Measurements from ENCODE around the gene SH3PXD2A. TPM values are rescaled to one million over a fixed set of nuclear protein-coding genes. Genes with fewer than 3 reads are reported as not detected.

SH3PXD2A gene
- total RNA-seq, 1 experiment from 2014 or later: 54.9 TPM

DNA sequence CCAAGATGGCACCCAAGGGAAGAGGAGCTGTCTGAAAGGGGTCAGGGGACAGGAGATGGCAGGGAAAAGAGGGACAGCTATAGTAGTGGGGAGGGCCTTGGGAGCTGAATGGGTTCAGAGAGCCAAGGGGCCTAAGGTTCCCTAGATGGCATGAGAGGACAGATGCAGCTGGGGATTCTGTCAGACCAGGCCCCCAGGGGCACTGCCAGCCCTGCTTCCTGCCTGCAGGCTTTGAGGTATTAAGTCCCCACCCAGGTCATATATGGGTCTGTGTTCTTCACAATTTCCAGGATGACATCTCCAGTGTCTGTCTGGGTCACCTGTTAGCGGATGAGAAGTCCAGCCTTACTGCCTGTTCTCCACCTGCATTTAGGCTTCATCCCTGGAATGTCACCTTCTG lies 305.1 kb downstream of the SH3PXD2A start:
- DNase-seq (ENCODE audit: low spot score): no peak
- Histone ChIP-seq H3K36me3 (ENCODE audit: insufficient read depth, low read length, poor library complexity, severe bottlenecking) (no peaks in the 10 kb centered on the region), H3K4me1 (ENCODE audit: insufficient read depth, low read length, poor library complexity, severe bottlenecking) (peaks cover 10% of the 10 kb centered on the region), H3K9me3 (ENCODE audit: low read depth, low read length, poor library complexity, severe bottlenecking) (no peaks in the 10 kb centered on the region), H3K4me3 (ENCODE audit: low read depth, low read length, poor library complexity, severe bottlenecking) (no peak overlapping the region), H3K27ac (ENCODE audit: low read depth, low read length, poor library complexity, severe bottlenecking) (no peak overlapping the region), H3K27me3 (replicated peaks; ENCODE audit: insufficient read depth, low read depth, low read length, poor library complexity) (no peaks in the 10 kb centered on the region)
- TF ChIP-seq, protein P1, sequence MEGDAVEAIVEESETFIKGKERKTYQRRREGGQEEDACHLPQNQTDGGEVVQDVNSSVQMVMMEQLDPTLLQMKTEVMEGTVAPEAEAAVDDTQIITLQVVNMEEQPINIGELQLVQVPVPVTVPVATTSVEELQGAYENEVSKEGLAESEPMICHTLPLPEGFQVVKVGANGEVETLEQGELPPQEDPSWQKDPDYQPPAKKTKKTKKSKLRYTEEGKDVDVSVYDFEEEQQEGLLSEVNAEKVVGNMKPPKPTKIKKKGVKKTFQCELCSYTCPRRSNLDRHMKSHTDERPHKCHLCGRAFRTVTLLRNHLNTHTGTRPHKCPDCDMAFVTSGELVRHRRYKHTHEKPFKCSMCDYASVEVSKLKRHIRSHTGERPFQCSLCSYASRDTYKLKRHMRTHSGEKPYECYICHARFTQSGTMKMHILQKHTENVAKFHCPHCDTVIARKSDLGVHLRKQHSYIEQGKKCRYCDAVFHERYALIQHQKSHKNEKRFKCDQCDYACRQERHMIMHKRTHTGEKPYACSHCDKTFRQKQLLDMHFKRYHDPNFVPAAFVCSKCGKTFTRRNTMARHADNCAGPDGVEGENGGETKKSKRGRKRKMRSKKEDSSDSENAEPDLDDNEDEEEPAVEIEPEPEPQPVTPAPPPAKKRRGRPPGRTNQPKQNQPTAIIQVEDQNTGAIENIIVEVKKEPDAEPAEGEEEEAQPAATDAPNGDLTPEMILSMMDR (conservative IDR thresholded peaks at IDR 0.05; ENCODE audit: low read depth, low read length): no peak
- no peak for TF ChIP-seq EZH2 (IDR thresholded peaks at IDR 0.05; ENCODE audit: borderline replicate concordance, low read depth, low read length, poor library complexity, severe bottlenecking)
- no TSS peak for BruUV-seq (replicated peaks)
- intact Hi-C loops (cut with micrococcal nuclease; ENCODE audit: unreplicated experiment): no loop called here
- POLR2A ChIA-PET (ENCODE audit: low non-redundant PET): interaction anchor here (0.6 kb wide), 1 partner anchor 104 kb away, joined by 3 read pairs; no protein-coding TSS in a partner anchor
- CTCF ChIA-PET: no interaction called here

GRCh38 chr10:103549349-103549685 lies 306.1 kb downstream of the SH3PXD2A start:
- DNase-seq (ENCODE audit: low spot score): no peak
- Histone ChIP-seq H3K36me3 (ENCODE audit: insufficient read depth, low read length, poor library complexity, severe bottlenecking) (no peaks in the 10 kb centered on the region), H3K27ac (ENCODE audit: low read depth, low read length, poor library complexity, severe bottlenecking) (no peak overlapping the region), H3K4me1 (ENCODE audit: insufficient read depth, low read length, poor library complexity, severe bottlenecking) (peaks cover 10% of the 10 kb centered on the region), H3K4me3 (ENCODE audit: low read depth, low read length, poor library complexity, severe bottlenecking) (no peak overlapping the region), H3K27me3 (replicated peaks; ENCODE audit: insufficient read depth, low read depth, low read length, poor library complexity) (no peaks in the 10 kb centered on the region), H3K9me3 (ENCODE audit: low read depth, low read length, poor library complexity, severe bottlenecking) (no peaks in the 10 kb centered on the region)
- CTCF ChIA-PET: no interaction called here
- intact Hi-C loops (cut with micrococcal nuclease; ENCODE audit: unreplicated experiment): no loop called here
- BruUV-seq (replicated peaks): no TSS peak
- POLR2A ChIA-PET (ENCODE audit: low non-redundant PET): no interaction called here
- TF ChIP-seq, protein P1 (conservative IDR thresholded peaks at IDR 0.05; ENCODE audit: low read depth, low read length): no peak
- no peak for TF ChIP-seq EZH2 (IDR thresholded peaks at IDR 0.05; ENCODE audit: borderline replicate concordance, low read depth, low read length, poor library complexity, severe bottlenecking)

DNA sequence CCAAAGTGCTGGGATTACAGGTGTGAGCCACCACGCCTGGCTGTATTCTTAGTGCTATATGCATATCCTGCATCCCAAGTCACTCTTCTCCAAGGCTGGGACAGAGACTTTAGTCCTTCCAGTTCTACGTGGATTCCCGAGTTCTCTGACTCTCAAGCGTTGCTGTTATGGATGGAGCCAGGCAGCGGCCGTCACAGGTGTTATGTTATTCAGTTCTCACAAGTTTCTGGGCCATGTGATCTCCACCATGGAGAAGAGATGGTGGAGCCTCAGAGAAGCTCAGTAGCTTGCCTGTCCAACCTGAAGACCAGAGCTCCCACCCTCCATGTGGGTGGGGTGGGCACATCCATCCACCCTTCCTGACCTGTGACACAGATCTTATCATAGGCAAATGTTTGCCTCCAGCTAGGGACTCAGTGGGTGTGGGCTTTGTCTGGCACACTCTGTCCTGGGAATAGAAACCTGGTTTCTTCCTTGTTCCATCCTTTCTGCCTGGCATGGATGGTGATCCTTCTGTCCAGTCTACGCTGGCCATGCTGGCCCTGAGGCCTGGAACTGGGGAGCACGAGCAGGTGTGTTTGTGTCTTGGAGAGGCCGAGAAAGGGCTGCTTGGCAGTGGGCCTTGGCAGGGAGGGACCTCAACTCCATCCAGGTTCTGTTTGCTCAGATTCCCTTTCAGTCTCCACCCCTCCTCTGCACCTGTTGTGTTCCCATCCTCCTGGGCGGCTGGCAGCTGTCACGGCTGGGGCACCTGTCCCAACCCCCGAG lies 306.6 kb downstream of the SH3PXD2A start:
- POLR2A ChIA-PET (ENCODE audit: low non-redundant PET): no interaction called here

More for the DNA sequence above, 306.6 kb downstream of the SH3PXD2A start:
- TF ChIP-seq EZH2 (IDR thresholded peaks at IDR 0.05; ENCODE audit: borderline replicate concordance, low read depth, low read length, poor library complexity, severe bottlenecking): no peak
- TF ChIP-seq, protein P1 (conservative IDR thresholded peaks at IDR 0.05; ENCODE audit: low read depth, low read length): no peak
- intact Hi-C loops (cut with micrococcal nuclease; ENCODE audit: unreplicated experiment): no loop called here
- Histone ChIP-seq H3K9me3 (ENCODE audit: low read depth, low read length, poor library complexity, severe bottlenecking) (no peaks in the 10 kb centered on the region), H3K27me3 (replicated peaks; ENCODE audit: insufficient read depth, low read depth, low read length, poor library complexity) (no peaks in the 10 kb centered on the region), H3K4me1 (ENCODE audit: insufficient read depth, low read length, poor library complexity, severe bottlenecking) (peaks cover 13% of the 10 kb centered on the region), H3K4me3 (ENCODE audit: low read depth, low read length, poor library complexity, severe bottlenecking) (no peak overlapping the region), H3K27ac (ENCODE audit: low read depth, low read length, poor library complexity, severe bottlenecking) (no peak overlapping the region), H3K36me3 (ENCODE audit: insufficient read depth, low read length, poor library complexity, severe bottlenecking) (no peaks in the 10 kb centered on the region)
- BruUV-seq (replicated peaks): no TSS peak
- CTCF ChIA-PET: no interaction called here
- no peak for DNase-seq (ENCODE audit: low spot score)
